ENCODE results near the gene ALG10B.

DNA sequence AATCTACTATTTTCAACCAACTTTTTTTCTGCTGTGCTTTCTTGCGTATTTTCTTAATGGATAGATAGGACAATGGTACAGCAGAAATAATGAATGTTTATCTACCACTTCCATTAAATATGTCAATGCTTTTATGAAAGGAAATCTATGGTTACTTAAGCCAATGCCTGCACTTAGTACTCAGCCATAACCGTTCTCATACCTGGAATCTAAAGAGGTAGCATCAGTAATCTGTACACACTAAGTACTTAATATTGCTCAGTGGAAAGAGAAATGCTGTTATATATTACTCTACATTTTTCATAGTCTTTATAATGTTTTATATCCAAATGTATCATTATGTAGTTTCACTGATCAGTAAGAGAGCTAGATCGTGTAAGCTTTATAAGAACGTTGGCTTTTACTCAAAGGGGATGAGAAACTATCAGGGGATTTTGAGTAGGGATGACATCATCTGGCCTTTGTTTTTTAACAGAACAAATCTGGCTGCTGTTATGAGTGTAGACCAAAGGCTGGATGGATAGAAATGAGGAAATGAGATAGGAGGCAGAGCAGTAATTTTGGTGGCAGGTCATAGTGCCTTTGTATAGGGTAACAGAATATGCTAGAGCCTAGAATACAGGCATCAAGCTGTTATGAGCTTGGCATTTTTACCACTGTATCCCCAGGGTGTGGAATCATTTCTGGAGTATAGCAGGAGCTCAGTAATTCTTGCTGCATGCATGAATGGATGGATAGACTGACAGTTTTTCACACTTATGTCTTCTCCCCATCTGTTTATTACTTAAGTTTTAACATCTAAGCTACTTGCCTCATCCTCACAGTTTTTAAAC lies 34.0 kb downstream of the ALG10B start:
- no peak for TF ChIP-seq CTCF (IDR thresholded peaks at IDR 0.05)
- no peak for TF ChIP-seq POLR2A (IDR thresholded peaks at IDR 0.05)
